ENCODE data around the gene MARK1.

MARK1 gene

GRCh38 chr1:220527908-220528678, at the start of gene MARK1:
MARK1 (plus strand) TSS chr1:220528136; CDS start chr1:220528823, 687 bp downstream.
- in situ Hi-C loops (cut with HindIII; ENCODE audit: low sequenced_read_pairs) = no loop called here

- in situ Hi-C loops (cut with HindIII; ENCODE audit: low sequenced_read_pairs) = no loop called here
Observed at GRCh38 chr1:220483700-220484099, 44.2 kb upstream of the MARK1 start.

- in situ Hi-C loops (cut with HindIII; ENCODE audit: low sequenced_read_pairs) = no loop called here
Observed at GRCh38 chr1:220484135-220484534, 43.8 kb upstream of the MARK1 start.

- in situ Hi-C loops (cut with HindIII; ENCODE audit: low sequenced_read_pairs) = no loop called here
Observed at GRCh38 chr1:220485131-220485530, 42.8 kb upstream of the MARK1 start.

- in situ Hi-C loops (cut with HindIII; ENCODE audit: low sequenced_read_pairs) = no loop called here
Observed at GRCh38 chr1:220485791-220486190, 42.1 kb upstream of the MARK1 start.

- in situ Hi-C loops (cut with HindIII; ENCODE audit: low sequenced_read_pairs) = no loop called here
Observed at GRCh38 chr1:220487297-220487820, 40.6 kb upstream of the MARK1 start.

GRCh38 chr1:220491891-220492290, 36.0 kb upstream of the MARK1 start:
- in situ Hi-C loops (cut with HindIII; ENCODE audit: low sequenced_read_pairs) = no loop called here

- in situ Hi-C loops (cut with HindIII; ENCODE audit: low sequenced_read_pairs) = no loop called here
Observed at GRCh38 chr1:220497220-220497947, 30.6 kb upstream of the MARK1 start.

- in situ Hi-C loops (cut with HindIII; ENCODE audit: low sequenced_read_pairs) = no loop called here
Observed at GRCh38 chr1:220498188-220498587, 29.7 kb upstream of the MARK1 start.

GRCh38 chr1:220500372-220500771, 27.6 kb upstream of the MARK1 start:
- in situ Hi-C loops (cut with HindIII; ENCODE audit: low sequenced_read_pairs) = no loop called here

GRCh38 chr1:220504329-220504728, 23.6 kb upstream of the MARK1 start:
- in situ Hi-C loops (cut with HindIII; ENCODE audit: low sequenced_read_pairs) = no loop called here

- in situ Hi-C loops (cut with HindIII; ENCODE audit: low sequenced_read_pairs) = no loop called here
Observed at GRCh38 chr1:220507085-220507484, 20.9 kb upstream of the MARK1 start.

GRCh38 chr1:220511179-220511578, 16.8 kb upstream of the MARK1 start:
- in situ Hi-C loops (cut with HindIII; ENCODE audit: low sequenced_read_pairs) = no loop called here

- in situ Hi-C loops (cut with HindIII; ENCODE audit: low sequenced_read_pairs) = no loop called here
Observed at GRCh38 chr1:220511785-220512184, 16.2 kb upstream of the MARK1 start.

- in situ Hi-C loops (cut with HindIII; ENCODE audit: low sequenced_read_pairs) = no loop called here
Observed at GRCh38 chr1:220513834-220514233, 14.1 kb upstream of the MARK1 start.

GRCh38 chr1:220514256-220514655, 13.7 kb upstream of the MARK1 start:
- in situ Hi-C loops (cut with HindIII; ENCODE audit: low sequenced_read_pairs) = no loop called here

- in situ Hi-C loops (cut with HindIII; ENCODE audit: low sequenced_read_pairs) = no loop called here
Observed at GRCh38 chr1:220516014-220516721, 11.8 kb upstream of the MARK1 start.

GRCh38 chr1:220516722-220517042, 11.3 kb upstream of the MARK1 start:
- in situ Hi-C loops (cut with HindIII; ENCODE audit: low sequenced_read_pairs) = no loop called here

GRCh38 chr1:220521778-220522177, 6.2 kb upstream of the MARK1 start:
- in situ Hi-C loops (cut with HindIII; ENCODE audit: low sequenced_read_pairs) = no loop called here

- in situ Hi-C loops (cut with HindIII; ENCODE audit: low sequenced_read_pairs) = no loop called here
Observed at GRCh38 chr1:220526294-220526693, 1.6 kb upstream of the MARK1 start.

GRCh38 chr1:220527279-220527907, 543 bp upstream of the MARK1 start:
- in situ Hi-C loops (cut with HindIII; ENCODE audit: low sequenced_read_pairs) = no loop called here

Measured in endothelial cell of hepatic sinusoid (primary cell).